Psoas muscle (tissue), 8 donors: ENCODE data around the gene ARL15. TPM values are rescaled to one million over a fixed set of nuclear protein-coding genes. Genes with fewer than 3 reads are reported as not detected.

Source experiments
- ATAC-seq, 4 donors: fragments of 200-7000 bp; cut with Tn5 transposase; one replicate each; pipeline ENCODE4 v1.9.1; 2020; ENCODE audit warnings: moderate library complexity in 3 of 4, mild to moderate bottlenecking in 2 of 4
- DNase-seq, 2 donors: peaks; one replicate each; pipeline ENCODE4 v3.0.0-alpha.2; 2020
- H3K27ac ChIP-seq: fragments of 200-600 bp; one replicate; pipeline ENCODE4 v1.8.0; 2022
- H3K27me3 ChIP-seq, 3 donors: fragments of 200-600 bp in 1 of 3; one replicate each; pipeline versions ENCODE4 v1.6.1 to v1.8.0; 2013 to 2022; ENCODE audit warnings: low read length in 2 of 3, mild to moderate bottlenecking in 2 of 3, moderate library complexity in 1 of 3; ENCODE audit not compliant: insufficient read depth in 3 of 3
- H3K36me3 ChIP-seq, 2 donors: fragments of 200-600 bp in 1 of 2; one replicate each; pipeline versions ENCODE4 v1.6.1 to v1.8.0; 2013 to 2022; ENCODE audit warnings: low read depth in 1 of 2, mild to moderate bottlenecking in 1 of 2, moderate library complexity in 1 of 2; ENCODE audit not compliant: insufficient read depth in 1 of 2
- H3K4me1 ChIP-seq: fragments of 200-600 bp; one replicate; pipeline ENCODE4 v1.8.0; 2022
- H3K4me3 ChIP-seq: fragments of 200-600 bp; one replicate; pipeline ENCODE4 v1.8.0; 2022; ENCODE audit warnings: mild to moderate bottlenecking
- H3K9me3 ChIP-seq: fragments of 200-600 bp; one replicate; pipeline ENCODE4 v1.8.0; 2022
- CTCF ChIP-seq: fragments of 200-600 bp; IDR thresholded peaks from one replicate; pipeline ENCODE4 v1.8.0; 2022; ENCODE audit warnings: antibody characterized with exemption
- WGBS, 3 donors: extraction: QIAGEN DNeasy Blood & Tissue Kit; methylation state at CpG; one replicate each; pipeline versions ENCODE4 v1.1.6 to v1.1.7; 2013; 5-methylcytosine and 5-hydroxymethylcytosine counted together
- intact Hi-C, 2 donors: fragments of 100-400 bp; cut with DNase I; formaldehyde crosslinking; loops; one replicate each; pipeline versions ENCODE4 v1.11.0 to v1.14.2; 2022
- polyA plus RNA-seq, 3 donors: library from polyadenylated mRNA; stranded (reverse); fragments of 200-250 nt; gene quantifications; one replicate each; pipeline ENCODE4 v1.2.3, GENCODE V29; 2013
- total RNA-seq, 4 donors: library from RNA; stranded (reverse); fragmentation: NEBNext Ultra II Directional in 2 of 4; extraction: Animal tissue kit (Norgen Biotek cat#: 25700) in 2 of 4; gene quantifications; one replicate each; pipeline versions ENCODE4 v1.2.1 to v1.2.4, GENCODE V29; 2021 to 2023
- donor health status: healthy with polysubstance abuse.
- donor health status: DM: no; HTN: no; CAD: no; lungs with moderate emphysema.
- donor health status: Bipolar disorder and iron deficiency.
- donor health status: healthy.
- donor health status: DM: yes; HTN: yes; CAD: no.
- donor health status: DM: no; HTN: no; CAD: no.
- donor health status: DM: no; HTN: no; CAD: no.
- donor health status: DM: yes; HTN: yes; CAD: no.

The ARL15 gene
- total and polyA plus RNA-seq, 7 donors: 2.5 to 8.9 (median 4.6) TPM

- no peaks in the 10 kb centered on the region for H3K9me3 ChIP-seq
- 39 to 74% (median 54%) methylated on average over 4 of the region's 4 CpGs for WGBS, 3 donors
- H3K36me3 ChIP-seq: no peaks in the 10 kb centered on the region
- no peak overlapping the region for H3K27ac ChIP-seq
- no peak for DNase-seq
- no peak overlapping the region for H3K4me3 ChIP-seq
- ATAC-seq: no peak
- TF ChIP-seq CTCF: no peak
- no peaks in the 10 kb centered on the region for H3K4me1 ChIP-seq
- H3K27me3 ChIP-seq: no peaks in the 10 kb centered on the region
- intact Hi-C loops: no loop called here
Observed at GRCh38 chr5:53891159-53891558, 419.2 kb downstream of the ARL15 start.

- no peaks in the 10 kb centered on the region for H3K9me3 ChIP-seq
- DNase-seq: no peak
- no peaks in the 10 kb centered on the region for H3K36me3 ChIP-seq
- no peak overlapping the region for H3K27ac ChIP-seq
- intact Hi-C loops: no loop called here
- WGBS, 3 donors: 46 to 53% (median 51%) methylated on average over 7 of the region's 7 CpGs
- TF ChIP-seq CTCF: no peak
- no peak overlapping the region for H3K4me3 ChIP-seq
- ATAC-seq: no peak
- no peaks in the 10 kb centered on the region for H3K27me3 ChIP-seq
- H3K4me1 ChIP-seq: no peaks in the 10 kb centered on the region
Observed at GRCh38 chr5:53890490-53890889, 419.9 kb downstream of the ARL15 start.

- Histone ChIP-seq H3K36me3 (no peaks in the 10 kb centered on the region), H3K27me3 (no peaks in the 10 kb centered on the region), H3K4me1 (no peaks in the 10 kb centered on the region), H3K4me3 (no peak overlapping the region), H3K9me3 (no peaks in the 10 kb centered on the region), H3K27ac (no peak overlapping the region)
- WGBS, 3 donors: 71 to 74% (median 74%) methylated on average over 2 of the region's 2 CpGs
- no peak for ATAC-seq
- intact Hi-C loops: no loop called here
- no peak for DNase-seq
- TF ChIP-seq CTCF: no peak
Observed at GRCh38 chr5:53884844-53885243, 425.5 kb downstream of the ARL15 start.

GRCh38 chr5:53884417-53884816 is 426.0 kb downstream of the ARL15 start:
- WGBS, 3 donors: 58 to 62% (median 59%) methylated on average over 14 of the region's 14 CpGs
- H3K9me3 ChIP-seq: no peaks in the 10 kb centered on the region
- H3K4me1 ChIP-seq: no peaks in the 10 kb centered on the region
- intact Hi-C loops: no loop called here
- H3K27me3 ChIP-seq: no peaks in the 10 kb centered on the region
- H3K36me3 ChIP-seq: no peaks in the 10 kb centered on the region
- DNase-seq: no peak
- H3K27ac ChIP-seq: no peak overlapping the region
- no peak overlapping the region for H3K4me3 ChIP-seq
- no peak for TF ChIP-seq CTCF
- ATAC-seq: no peak

- intact Hi-C loops: no loop called here
- no peak overlapping the region for H3K27ac ChIP-seq
- no peak for TF ChIP-seq CTCF
Observed at GRCh38 chr5:53882676-53883031, 427.7 kb downstream of the ARL15 start.

More at GRCh38 chr5:53882676-53883031, 427.7 kb downstream of the ARL15 start:
- no peaks in the 10 kb centered on the region for H3K27me3 ChIP-seq
- H3K36me3 ChIP-seq: no peaks in the 10 kb centered on the region
- no peaks in the 10 kb centered on the region for H3K4me1 ChIP-seq
- no peak for DNase-seq
- no peak for ATAC-seq
- H3K4me3 ChIP-seq: no peak overlapping the region
- H3K9me3 ChIP-seq: no peaks in the 10 kb centered on the region
